C4-2B (cell line): ENCODE measurements around the gene JMJD6.
"Not testable (repeated sequence)": the region's sequence is repeated elsewhere in the genome, so short reads cannot be mapped to it uniquely, and the experiment has no call there.

Experiments
- H3K27ac ChIP-seq: fragments of 450-650 bp; 2 replicates; pipeline ENCODE4 v1.5.1; 2017
- CTCF ChIP-seq: fragments of 450-650 bp; conservative IDR thresholded peaks from 2 replicates; pipeline ENCODE4 v1.5.1; 2017; ENCODE audit warnings: mild to moderate bottlenecking
- ZFX ChIP-seq: fragments of 450-650 bp; IDR thresholded peaks from 2 replicates; pipeline ENCODE4 v1.6.1; 2017

JMJD6 gene

GRCh38 chr17:76752006-76752405, 25.6 kb upstream of the JMJD6 start:
- H3K27ac ChIP-seq, result no peak overlapping the region
- TF ChIP-seq CTCF (no peak), ZFX (no peak)

DNA sequence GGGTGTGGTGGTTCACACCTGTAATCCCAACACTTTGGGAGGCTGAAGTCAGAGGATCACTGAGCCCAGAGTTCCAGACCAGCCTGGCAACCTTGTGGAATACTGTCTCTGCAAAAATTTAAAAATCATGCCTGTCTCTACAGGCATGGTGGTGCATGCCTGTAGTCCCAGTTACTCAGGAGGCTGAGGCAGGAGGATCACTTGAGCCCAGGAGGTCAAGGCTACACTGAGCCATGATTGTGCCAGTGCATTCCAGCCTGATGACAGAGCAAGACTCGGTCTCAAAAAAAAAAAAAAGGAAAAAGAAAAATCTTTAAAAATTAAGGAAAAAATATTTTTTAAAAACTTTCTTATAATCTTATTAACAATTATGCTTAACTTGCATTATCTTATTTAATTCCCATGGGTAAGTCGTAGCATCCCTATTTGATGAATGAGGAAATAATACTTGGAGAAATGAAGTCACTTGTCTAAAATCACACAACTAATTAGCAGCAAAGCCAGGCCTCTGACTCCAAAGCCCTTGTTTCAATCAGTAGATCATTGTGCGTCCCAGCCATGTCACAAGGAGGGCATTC, 25.1 kb upstream of the JMJD6 start:
- no peak for TF ChIP-seq ZFX
- TF ChIP-seq CTCF, result no peak
- no peak overlapping the region for H3K27ac ChIP-seq

DNA sequence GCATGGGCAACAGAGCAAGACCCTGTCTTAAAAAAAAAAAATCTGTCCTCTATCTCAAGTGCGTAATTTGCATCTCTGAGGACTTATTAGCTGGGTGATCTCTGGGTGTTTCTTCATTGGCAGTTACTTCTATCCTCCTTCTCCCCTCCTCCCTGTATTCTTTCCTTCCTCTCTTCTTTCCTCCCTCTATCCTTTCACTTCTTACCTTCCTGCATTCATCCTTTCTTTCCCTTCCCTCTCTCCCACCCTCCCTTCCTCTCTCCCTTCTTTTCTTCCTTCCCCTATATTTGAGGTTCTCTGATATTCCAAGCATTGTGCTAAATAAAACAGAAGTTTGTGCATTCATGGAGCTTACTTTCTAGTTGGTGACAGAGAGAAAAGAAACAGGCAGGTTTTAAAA, 22.3 kb upstream of the JMJD6 start:
- TF ChIP-seq CTCF, result no peak
- TF ChIP-seq ZFX, result no peak
- H3K27ac ChIP-seq, result no peak overlapping the region

DNA sequence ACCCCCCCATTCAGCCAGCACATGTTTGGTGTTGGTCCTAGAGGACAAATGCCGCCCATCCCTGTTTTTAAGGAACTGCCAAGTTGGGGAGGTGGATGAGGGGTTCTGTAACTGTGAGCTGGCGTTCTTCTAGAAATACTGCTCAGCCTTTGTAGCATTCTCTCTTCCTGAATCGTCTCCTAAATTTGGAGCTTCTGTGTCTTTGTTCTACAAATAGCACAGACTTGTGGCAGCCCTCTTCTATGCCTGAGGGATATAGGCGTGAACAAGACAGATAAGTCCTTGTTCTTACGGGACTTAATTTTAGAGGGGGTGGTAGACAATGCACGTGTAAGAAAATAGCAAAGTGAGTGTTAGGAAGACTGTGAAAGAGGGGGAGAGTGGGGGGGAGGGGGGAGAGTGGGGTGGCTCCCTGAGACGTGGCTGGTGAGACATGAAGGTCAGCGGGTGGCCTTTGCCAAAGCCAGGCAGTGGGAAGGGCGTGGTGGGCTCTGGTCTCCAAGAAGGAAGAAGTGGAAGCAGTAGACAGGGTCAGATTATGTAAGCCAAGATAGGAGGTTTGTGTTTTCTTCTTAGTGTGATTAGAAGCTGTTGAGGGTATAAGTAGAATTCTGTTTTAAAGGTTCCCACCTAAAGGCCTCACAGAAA, 21.4 kb upstream of the JMJD6 start:
- H3K27ac ChIP-seq, result no peak overlapping the region
- TF ChIP-seq CTCF (no peak), ZFX (no peak)

DNA sequence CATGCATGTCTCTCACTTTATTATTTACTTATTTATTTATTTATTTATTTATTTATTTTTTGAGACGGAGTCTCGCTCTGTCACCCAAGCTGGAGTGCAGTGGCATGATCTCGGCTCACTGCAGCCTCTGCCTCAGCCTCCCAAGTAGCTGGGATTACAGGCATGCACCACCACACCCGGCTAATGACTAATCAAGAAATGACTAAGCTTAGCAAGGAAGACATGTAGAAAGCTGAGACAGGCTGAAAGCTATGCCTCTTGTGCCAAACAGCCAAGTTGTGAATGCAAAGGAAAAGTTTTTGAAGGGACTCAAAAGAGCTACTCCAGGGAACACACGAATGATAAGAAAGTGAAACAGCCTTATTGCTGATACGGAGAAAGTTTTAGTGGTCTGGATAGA, 19.4 kb upstream of the JMJD6 start:
- not testable (repeated sequence) for H3K27ac ChIP-seq

DNA sequence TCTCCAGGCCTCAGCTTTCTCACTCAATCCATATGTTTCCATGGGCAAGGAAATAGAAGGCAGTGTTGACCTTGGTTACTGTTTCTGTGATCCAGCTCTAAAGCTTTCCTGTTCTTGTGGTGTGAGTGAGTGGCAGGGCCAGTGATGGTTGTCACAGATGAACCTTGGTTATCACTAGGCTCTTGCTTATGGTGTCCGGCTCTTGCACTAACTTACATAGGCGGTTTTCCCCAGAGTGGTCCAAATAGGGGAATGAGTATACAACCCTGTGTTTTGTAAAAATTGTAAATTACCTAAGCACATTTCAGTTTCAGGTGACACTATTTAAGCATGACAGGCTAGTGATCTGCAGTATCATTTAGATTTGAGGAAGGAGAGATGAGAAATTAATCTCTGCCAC, 18.3 kb upstream of the JMJD6 start:
- TF ChIP-seq CTCF, result no peak
- no peak for TF ChIP-seq ZFX
- no peak overlapping the region for H3K27ac ChIP-seq

GRCh38 chr17:76742958-76743357, 16.6 kb upstream of the JMJD6 start:
- TF ChIP-seq CTCF, result no peak
- TF ChIP-seq ZFX, result no peak
- no peak overlapping the region for H3K27ac ChIP-seq
